K562 (cell line): ENCODE data around the gene FPGS. TPM values are rescaled to one million over a fixed set of nuclear protein-coding genes. Genes with fewer than 3 reads are reported as not detected.

Experiments
- CBX1 ChIP-seq: sonication (generic); IDR thresholded peaks from 2 replicates; pipeline ENCODE4 v1.6.1; 2016; ENCODE audit warnings: antibody characterized with exemption, low read depth, mild to moderate bottlenecking
- CEBPB ChIP-seq: fragments of 450-650 bp; IDR thresholded peaks from 2 replicates; pipeline ENCODE4 v1.6.1; 2016; ENCODE audit warnings: missing genetic modification characterization, missing compliant biosample characterization
- CREB1 ChIP-seq, 2 experiments: sonication (generic) in 1 of 2; formaldehyde crosslinking in 1 of 2; IDR thresholded peaks; 2 replicates each; pipeline versions ENCODE4 v1.6.1 to v1.8.0; 2012 to 2022; ENCODE audit warnings: inconsistent platforms in 1 of 2, mild to moderate bottlenecking in 1 of 2, missing genetic modification reagents in 1 of 2, moderate library complexity in 1 of 2
- CREB3 ChIP-seq: fragments of 450-650 bp; conservative IDR thresholded peaks from 2 replicates; pipeline ENCODE4 v1.6.1; 2016; ENCODE audit warnings: missing genetic modification characterization, low read depth, mild to moderate bottlenecking, missing compliant biosample characterization, moderate library complexity
- ELK3 ChIP-seq: fragments of 450-650 bp; formaldehyde crosslinking; IDR thresholded peaks from 2 replicates; pipeline ENCODE4 v1.4.0; 2020; ENCODE audit warnings: mild to moderate bottlenecking
- FOXK1 ChIP-seq: sonication (generic); formaldehyde crosslinking; IDR thresholded peaks from 2 replicates; pipeline ENCODE4 v1.8.0; 2022; ENCODE audit warnings: missing genetic modification reagents, mild to moderate bottlenecking, borderline replicate concordance
- HDGF ChIP-seq: fragments of 450-650 bp; IDR thresholded peaks from 2 replicates; pipeline ENCODE4 v1.6.1; 2016
- HLTF ChIP-seq: fragments of 450-650 bp; IDR thresholded peaks from 2 replicates; pipeline ENCODE4 v1.6.1; 2016
- MTA2 ChIP-seq: fragments of 450-650 bp; IDR thresholded peaks from 2 replicates; pipeline ENCODE4 v1.6.1; 2016; ENCODE audit warnings: low read depth
- NEUROD1 ChIP-seq: fragments of 150-350 bp; IDR thresholded peaks from 2 replicates; pipeline ENCODE4 v1.6.1; 2014; ENCODE audit warnings: borderline replicate concordance, low read length, low read depth; ENCODE audit not compliant: partially characterized antibody
- NONO ChIP-seq, 2 experiments: fragments of 200-400 bp in 1 of 2; fragments of 450-650 bp in 1 of 2; formaldehyde crosslinking in 1 of 2; IDR thresholded peaks; 2 replicates each; pipeline ENCODE4 v1.6.1; 2017; ENCODE audit warnings: low read depth in 2 of 2, mild to moderate bottlenecking in 2 of 2, moderate library complexity in 2 of 2, low read length in 1 of 2
- OTX1 ChIP-seq: fragments of 450-650 bp; formaldehyde crosslinking; IDR thresholded peaks from 2 replicates; pipeline ENCODE4 v1.4.0; 2022; ENCODE audit warnings: mild to moderate bottlenecking
- RBM15 ChIP-seq: fragments of 200-400 bp; formaldehyde crosslinking; IDR thresholded peaks from 2 replicates; pipeline ENCODE4 v1.6.1; 2018; ENCODE audit warnings: mild to moderate bottlenecking, low read length, moderate library complexity; ENCODE audit not compliant: insufficient read depth
- STAT5A ChIP-seq: IDR thresholded peaks from 2 replicates; pipeline ENCODE4 v1.6.1; 2012; ENCODE audit warnings: low read length, inconsistent platforms, borderline replicate concordance
- STAT6 ChIP-seq: sonication (generic); formaldehyde crosslinking; IDR thresholded peaks from 2 replicates; pipeline ENCODE4 v1.8.1; 2023; ENCODE audit warnings: mild to moderate bottlenecking, missing genetic modification reagents
- TEAD2 ChIP-seq: fragments of 450-650 bp; IDR thresholded peaks from 2 replicates; pipeline ENCODE4 v1.6.1; 2016; ENCODE audit warnings: missing genetic modification characterization, control low read depth, missing compliant biosample characterization
- ZC3H8 ChIP-seq: fragments of 450-650 bp; IDR thresholded peaks from 2 replicates; pipeline ENCODE4 v1.6.1; 2017
- ZFPM2 ChIP-seq: fragments of 250-450 bp; sonication (Bioruptor Pico); IDR thresholded peaks from 2 replicates; pipeline ENCODE4 v1.5.1; 2022; ENCODE audit warnings: mild to moderate bottlenecking
- ZNF592 ChIP-seq: fragments of 450-650 bp; IDR thresholded peaks from 2 replicates; pipeline ENCODE4 v1.6.1; 2017; ENCODE audit warnings: antibody characterized with exemption, mild to moderate bottlenecking
- polyA plus RNA-seq, 8 experiments: library from polyadenylated mRNA; depleted of rRNA in 4 of 8; stranded (reverse) in 5 of 8; unstranded in 3 of 8; fragments of >200 nt; fragmentation: Nextera tagmentation in 2 of 8; fragmentation: Illumina TruSeq in 1 of 8; extraction: Ambion mirVana in 2 of 8; extraction: Trizol in 1 of 8; gene quantifications; 2 replicates each; pipeline versions ENCODE4 v1.2.1 to v1.2.3, GENCODE V29; 2011 to 2014; ENCODE audit warnings: inconsistent platforms in 1 of 8, missing spikeins in 1 of 8
- total RNA-seq, 7 experiments: library from RNA; depleted of rRNA in 6 of 7; stranded (reverse); fragments of >200 nt in 6 of 7; fragmentation: Illumina TruSeq in 2 of 7; extraction: Trizol in 2 of 7; gene quantifications; 2 replicates each; pipeline versions ENCODE4 v1.2.1 to v1.2.3, GENCODE V29; 2011 to 2021; ENCODE audit warnings: low replicate concordance in 1 of 7

The FPGS gene
- total and polyA plus RNA-seq, 9 of the 15 experiments (the other 6 are each of a cell fraction or from before 2014, with no cell fraction given): 0.84 to 86.4 (median 59.2) TPM

GRCh38 chr9:127862075-127863011 lies 59.7 kb downstream of the FPGS start (continued):
- no peak for TF ChIP-seq STAT6 (CRISPR knock-in tag)
- no peak; the same call in 1 of the 2 replicates for TF ChIP-seq STAT5A
- no peak for TF ChIP-seq ELK3 (CRISPR knock-in tag)
- TF ChIP-seq TEAD2 (tag): no peak
- no peak for TF ChIP-seq ZC3H8
- TF ChIP-seq HLTF: no peak
- no peak for TF ChIP-seq CEBPB
- peak; percentile 94 for TF ChIP-seq CBX1
- peak; percentile 60; the same call in 1 of the 2 replicates for TF ChIP-seq HDGF
- peak; percentile 71 for TF ChIP-seq MTA2
- no peak for TF ChIP-seq NONO (IDR thresholded peaks at IDR 0.05; ENCODE audit: low read depth in 2 of 2, low read length in 1 of 2)
- TF ChIP-seq CREB1 (IDR thresholded peaks at IDR 0.05): peak; percentile 52; the same call in 1 of the 2 replicates
- TF ChIP-seq CREB1 (CRISPR knock-in tag; IDR thresholded peaks at IDR 0.05): no peak; the same call in 1 of the 2 replicates
- peak; percentile 72; the same call in 1 of the 2 replicates for TF ChIP-seq CREB3 (tag)
- no peak for TF ChIP-seq OTX1 (CRISPR knock-in tag)
- no peak for TF ChIP-seq RBM15
- TF ChIP-seq NEUROD1: no peak
- no peak for TF ChIP-seq ZNF592
- TF ChIP-seq ZFPM2: no peak
- TF ChIP-seq FOXK1 (CRISPR knock-in tag): 0 out of 2 replicates have a peak, but pooled peaks have one; percentile 25
